GM23338 (cell line): Measurements from ENCODE around the gene PGGHG.
"Not testable (repeated sequence)": the region's sequence is repeated elsewhere in the genome, so short reads cannot be mapped to it uniquely, and the experiment has no call there.

Experiments
- EZH2 ChIP-seq: fragments of 200-600 bp; sonication (generic); IDR thresholded peaks from one replicate; pipeline ENCODE4 v1.8.0; 2017; ENCODE audit warnings: antibody characterized with exemption, mild to moderate bottlenecking, low read depth; ENCODE audit not compliant: unreplicated experiment
- POLR2AphosphoS5 ChIP-seq: IDR thresholded peaks from 2 replicates; pipeline ENCODE4 v1.6.1; 2016; ENCODE audit warnings: antibody characterized with exemption, low read depth
- TF ChIP-seq, protein P1 (sequence below), 2 experiments: fragments of 200-600 bp in 1 of 2; sonication (generic) in 1 of 2; conservative IDR thresholded peaks; 2 replicates each; pipeline versions ENCODE4 v1.5.1 to v1.6.1; 2016 to 2017; ENCODE audit warnings: antibody characterized with exemption in 2 of 2, low read depth in 2 of 2, mild to moderate bottlenecking in 2 of 2, moderate library complexity in 1 of 2

DNA sequence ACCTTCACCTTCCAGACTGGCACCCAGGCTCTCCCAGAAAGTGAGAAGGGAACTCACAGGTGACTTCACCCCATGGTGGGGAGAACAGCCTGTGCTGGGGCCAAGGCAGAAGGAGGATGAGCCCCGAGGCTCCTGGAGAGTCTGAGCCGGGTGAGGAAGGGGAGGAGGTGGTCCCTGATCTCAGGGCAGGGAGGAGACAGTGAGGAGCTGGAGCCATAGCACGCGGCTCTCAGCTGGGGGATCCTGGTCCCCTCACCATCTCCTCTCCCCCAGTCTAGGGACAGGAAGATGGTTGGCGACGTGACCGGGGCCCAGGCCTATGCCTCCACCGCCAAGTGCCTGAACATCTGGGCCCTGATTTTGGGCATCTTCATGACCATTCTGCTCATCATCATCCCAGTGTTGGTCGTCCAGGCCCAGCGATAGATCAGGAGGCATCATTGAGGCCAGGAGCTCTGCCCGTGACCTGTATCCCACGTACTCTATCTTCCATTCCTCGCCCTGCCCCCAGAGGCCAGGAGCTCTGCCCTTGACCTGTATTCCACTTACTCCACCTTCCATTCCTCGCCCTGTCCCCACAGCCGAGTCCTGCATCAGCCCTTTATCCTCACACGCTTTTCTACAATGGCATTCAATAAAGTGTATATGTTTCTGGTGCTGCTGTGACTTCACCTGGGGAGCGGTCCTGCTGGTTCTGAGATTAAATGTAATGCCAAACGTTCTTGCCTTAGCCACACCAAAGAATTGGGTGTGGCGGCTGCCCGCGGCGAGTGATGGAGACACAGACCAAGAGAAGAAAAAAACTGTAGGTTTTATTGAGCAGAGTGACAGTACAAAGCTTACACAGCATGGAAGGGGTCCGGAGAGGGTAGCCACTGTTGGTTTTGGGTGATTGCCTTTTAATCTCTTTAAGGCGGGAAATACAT lies 20.1 kb downstream of the PGGHG start:
- TF ChIP-seq, protein P1, sequence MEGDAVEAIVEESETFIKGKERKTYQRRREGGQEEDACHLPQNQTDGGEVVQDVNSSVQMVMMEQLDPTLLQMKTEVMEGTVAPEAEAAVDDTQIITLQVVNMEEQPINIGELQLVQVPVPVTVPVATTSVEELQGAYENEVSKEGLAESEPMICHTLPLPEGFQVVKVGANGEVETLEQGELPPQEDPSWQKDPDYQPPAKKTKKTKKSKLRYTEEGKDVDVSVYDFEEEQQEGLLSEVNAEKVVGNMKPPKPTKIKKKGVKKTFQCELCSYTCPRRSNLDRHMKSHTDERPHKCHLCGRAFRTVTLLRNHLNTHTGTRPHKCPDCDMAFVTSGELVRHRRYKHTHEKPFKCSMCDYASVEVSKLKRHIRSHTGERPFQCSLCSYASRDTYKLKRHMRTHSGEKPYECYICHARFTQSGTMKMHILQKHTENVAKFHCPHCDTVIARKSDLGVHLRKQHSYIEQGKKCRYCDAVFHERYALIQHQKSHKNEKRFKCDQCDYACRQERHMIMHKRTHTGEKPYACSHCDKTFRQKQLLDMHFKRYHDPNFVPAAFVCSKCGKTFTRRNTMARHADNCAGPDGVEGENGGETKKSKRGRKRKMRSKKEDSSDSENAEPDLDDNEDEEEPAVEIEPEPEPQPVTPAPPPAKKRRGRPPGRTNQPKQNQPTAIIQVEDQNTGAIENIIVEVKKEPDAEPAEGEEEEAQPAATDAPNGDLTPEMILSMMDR (conservative IDR thresholded peaks at IDR 0.05; ENCODE audit: low read depth in 2 of 2), result not testable (repeated sequence)
- not testable (repeated sequence) for TF ChIP-seq POLR2AphosphoS5, EZH2
